Heart left ventricle (tissue), 16 donors: ENCODE measurements around the gene TMEM132D. TPM values are rescaled to one million over a fixed set of nuclear protein-coding genes. Genes with fewer than 3 reads are reported as not detected.

Experiments
- ATAC-seq, 4 donors: fragments of 200-7000 bp; cut with Tn5 transposase; one replicate each; pipeline ENCODE4 v1.9.1; 2020 to 2022; ENCODE audit warnings: moderate library complexity in 4 of 4, mild to moderate bottlenecking in 3 of 4, moderate number of reproducible peaks in 1 of 4
- DNase-seq, 5 donors: peaks; one replicate each; pipeline ENCODE4 v3.0.0-alpha.2; 2020
- H3K27ac ChIP-seq, 12 donors: fragments of 200-600 bp; sonication (generic) in 4 of 12; one replicate each; pipeline versions ENCODE4 v1.5.0 to v1.8.0; 2016 to 2022; ENCODE audit warnings: mild to moderate bottlenecking in 2 of 12
- H3K27me3 ChIP-seq, 9 donors: fragments of 200-600 bp; sonication (generic) in 2 of 9; one replicate each; pipeline versions ENCODE4 v1.5.1 to v1.8.0; 2016 to 2022; ENCODE audit warnings: mild to moderate bottlenecking in 3 of 9
- H3K36me3 ChIP-seq, 9 donors: fragments of 200-600 bp; sonication (generic) in 2 of 9; one replicate each; pipeline versions ENCODE4 v1.5.0 to v1.8.0; 2018 to 2022; ENCODE audit warnings: mild to moderate bottlenecking in 2 of 9
- H3K4me1 ChIP-seq, 12 donors: fragments of 200-600 bp; sonication (generic) in 4 of 12; one replicate each; pipeline versions ENCODE4 v1.5.0 to v1.8.0; 2016 to 2022; ENCODE audit warnings: mild to moderate bottlenecking in 3 of 12
- H3K4me3 ChIP-seq, 12 donors: fragments of 200-600 bp; sonication (generic) in 4 of 12; one replicate each; pipeline versions ENCODE4 v1.5.0 to v1.8.0; 2017 to 2022; ENCODE audit warnings: mild to moderate bottlenecking in 9 of 12, moderate library complexity in 4 of 12
- H3K9me3 ChIP-seq, 12 donors: fragments of 200-600 bp; sonication (generic) in 4 of 12; one replicate each; pipeline versions ENCODE4 v1.5.0 to v1.8.0; 2016 to 2022; ENCODE audit warnings: mild to moderate bottlenecking in 1 of 12
- POLR2A ChIP-seq, 2 donors: fragments of 450-650 bp; IDR thresholded peaks; one replicate each; pipeline ENCODE4 v1.6.1; 2017; ENCODE audit warnings: antibody characterized with exemption in 2 of 2, mild to moderate bottlenecking in 2 of 2, moderate library complexity in 2 of 2
- WGBS, 4 donors: extraction: QIAGEN DNeasy Blood & Tissue Kit in 2 of 4; methylation state at CpG; one replicate each; pipeline versions ENCODE4 v1.1.5 to v1.1.7; 2013 to 2018; 5-methylcytosine and 5-hydroxymethylcytosine counted together
- intact Hi-C, 10 donors: fragments of 100-400 bp; cut with DNase I; formaldehyde crosslinking; loops; one replicate each; pipeline versions ENCODE4 v1.11.1 to v1.14.2; 2022
- polyA plus RNA-seq, 2 donors: library from polyadenylated mRNA; stranded (reverse); fragments of 200-250 nt; gene quantifications; one replicate each; pipeline ENCODE4 v1.2.3, GENCODE V29; 2013
- total RNA-seq, 9 donors: library from RNA; depleted of rRNA in 2 of 9; stranded (reverse); fragments of >200 nt in 2 of 9; fragmentation: NEBNext Ultra II Directional in 3 of 9; extraction: Animal tissue kit (Norgen Biotek cat#: 25700) in 3 of 9; gene quantifications; one replicate each; pipeline versions ENCODE4 v1.1.0 to v1.2.4, GENCODE V29; 2016 to 2023
- TF ChIP-seq, protein P1 (sequence below), 12 donors: fragments of 200-600 bp; sonication (generic) in 4 of 12; IDR thresholded peaks; one replicate each; pipeline versions ENCODE4 v1.5.0 to v1.8.0; 2018 to 2022; ENCODE audit warnings: antibody characterized with exemption in 12 of 12, mild to moderate bottlenecking in 5 of 12
- donor health status: ischemic (EF 13 %, LVEDD 7.1; RV severe dilation, severe dysfunction).
- donor health status: healthy with polysubstance abuse.
- donor health status: DM: no; HTN: yes; CAD: no.
- donor health status: DM: no; HTN: no; CAD: no.
- donor health status: ischemic (EF 25% LVEDD 6.9; RV normal size, moderate dysfunction).
- donor health status: ischemic (EF 25% LVEDD 5.7; RV mildly dilated, moderate dysfunction).
- donor health status: healthy.
- donor health status: DM: yes; HTN: yes; CAD: no.
- donor health status: ischemic (EF 35%, LVEDD 5.7; RV mildly dilated, moderate dysfunction).
- donor health status: nonischemic (EF 11% LVEDD 7.7; RV severe dilation, severe dysfunction).
- donor health status: DM: yes; HTN: yes; CAD: no.
- donor health status: PGD.
- donor health status: ischemic (EF 29% LVEDD 5.4; RV normal size, mild dysfunction).
- donor health status: nonischemic (EF 23%, LVEDD 6.1; RV moderate dilation, normal function).

The TMEM132D gene
- total and polyA plus RNA-seq, 11 donors, result not detected

DNA sequence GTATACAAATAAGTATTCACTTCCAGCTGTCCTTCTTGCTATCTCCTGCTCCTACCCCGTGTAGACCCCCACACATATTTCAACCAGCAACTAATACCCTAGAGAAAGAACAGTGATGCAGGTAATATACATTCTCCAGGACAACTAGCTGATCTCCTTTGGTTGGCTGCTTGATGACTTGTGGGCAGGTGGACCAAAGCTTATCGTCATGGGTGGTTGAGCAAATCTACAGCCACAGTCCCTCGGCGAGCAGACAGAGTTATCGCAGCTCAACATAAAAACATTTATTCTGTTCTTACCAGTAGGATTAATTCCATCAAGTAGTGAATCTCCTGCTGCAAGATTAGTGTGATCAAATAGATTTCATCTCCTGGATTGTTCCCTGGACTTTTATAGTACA, 314.3 kb downstream of the TMEM132D start:
- no peaks in the 10 kb centered on the region for H3K4me1 ChIP-seq
- ATAC-seq (no peak), DNase-seq (no peak)
- no peaks in the 10 kb centered on the region for H3K27me3 ChIP-seq
- H3K9me3 ChIP-seq, result peaks cover 0 to 13% (median 0%) of the 10 kb centered on the region in 12 donors
- intact Hi-C loops, result no loop called here
- 81 to 87% (median 83%) methylated on average over 5 of the region's 5 CpGs for WGBS, 4 donors
- H3K36me3 ChIP-seq, result no peaks in the 10 kb centered on the region
- H3K4me3 ChIP-seq, result no peak overlapping the region
- H3K27ac ChIP-seq, result no peak overlapping the region
- TF ChIP-seq, protein P1, sequence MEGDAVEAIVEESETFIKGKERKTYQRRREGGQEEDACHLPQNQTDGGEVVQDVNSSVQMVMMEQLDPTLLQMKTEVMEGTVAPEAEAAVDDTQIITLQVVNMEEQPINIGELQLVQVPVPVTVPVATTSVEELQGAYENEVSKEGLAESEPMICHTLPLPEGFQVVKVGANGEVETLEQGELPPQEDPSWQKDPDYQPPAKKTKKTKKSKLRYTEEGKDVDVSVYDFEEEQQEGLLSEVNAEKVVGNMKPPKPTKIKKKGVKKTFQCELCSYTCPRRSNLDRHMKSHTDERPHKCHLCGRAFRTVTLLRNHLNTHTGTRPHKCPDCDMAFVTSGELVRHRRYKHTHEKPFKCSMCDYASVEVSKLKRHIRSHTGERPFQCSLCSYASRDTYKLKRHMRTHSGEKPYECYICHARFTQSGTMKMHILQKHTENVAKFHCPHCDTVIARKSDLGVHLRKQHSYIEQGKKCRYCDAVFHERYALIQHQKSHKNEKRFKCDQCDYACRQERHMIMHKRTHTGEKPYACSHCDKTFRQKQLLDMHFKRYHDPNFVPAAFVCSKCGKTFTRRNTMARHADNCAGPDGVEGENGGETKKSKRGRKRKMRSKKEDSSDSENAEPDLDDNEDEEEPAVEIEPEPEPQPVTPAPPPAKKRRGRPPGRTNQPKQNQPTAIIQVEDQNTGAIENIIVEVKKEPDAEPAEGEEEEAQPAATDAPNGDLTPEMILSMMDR (IDR thresholded peaks at IDR 0.05), result no peak
- TF ChIP-seq POLR2A (IDR thresholded peaks at IDR 0.05), result no peak

DNA sequence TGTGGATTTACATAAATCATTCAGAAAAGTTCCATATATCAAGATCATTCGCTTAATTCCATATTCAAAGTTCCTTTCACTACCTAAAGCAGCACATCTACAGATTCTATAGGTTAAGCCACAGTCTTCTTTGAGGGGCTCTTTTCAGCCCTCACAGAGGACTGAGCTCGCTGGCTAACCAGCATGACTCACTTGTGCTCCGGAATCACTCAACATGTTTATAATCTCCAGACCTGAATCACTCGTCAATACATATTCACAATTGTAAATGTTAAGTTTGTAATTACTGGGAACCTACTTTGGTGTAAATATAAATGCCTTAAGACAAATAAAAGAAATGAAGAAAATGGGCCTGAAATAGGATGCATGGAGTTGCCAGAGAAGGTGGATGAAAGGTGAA, 315.7 kb downstream of the TMEM132D start:
- H3K27ac ChIP-seq, result no peak overlapping the region
- H3K4me3 ChIP-seq, result no peak overlapping the region
- WGBS, 4 donors, result 73 to 89% (median 80%) methylated on average over 4 of the region's 4 CpGs
- no peaks in the 10 kb centered on the region for H3K4me1 ChIP-seq
- no peak for DNase-seq
- intact Hi-C loops, result no loop called here
- no peak for ATAC-seq
- no peaks in the 10 kb centered on the region for H3K27me3 ChIP-seq
- no peaks in the 10 kb centered on the region for H3K36me3 ChIP-seq
- TF ChIP-seq, protein P1 (IDR thresholded peaks at IDR 0.05), result no peak
- no peak for TF ChIP-seq POLR2A (IDR thresholded peaks at IDR 0.05)
- H3K9me3 ChIP-seq, result peaks cover 0 to 13% (median 0%) of the 10 kb centered on the region in 12 donors

DNA sequence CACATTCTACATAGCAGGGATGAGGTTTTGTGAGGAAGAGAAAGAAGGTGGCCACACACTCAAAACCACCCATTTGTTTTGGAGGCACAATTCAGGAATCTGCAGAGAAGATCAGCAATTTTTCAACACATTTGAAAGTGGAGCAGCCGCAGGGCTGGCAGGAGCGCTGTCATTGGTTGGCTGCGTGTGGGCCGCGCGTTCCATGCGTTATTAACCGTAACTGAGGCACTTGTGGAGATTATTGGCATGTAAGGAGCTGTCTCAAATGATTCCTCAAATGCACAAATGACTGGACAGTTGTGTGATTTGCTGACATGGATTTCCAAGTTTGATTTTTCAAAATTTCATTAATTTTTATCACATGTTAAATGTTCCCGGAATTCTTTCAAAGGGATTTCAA, 318.5 kb downstream of the TMEM132D start:
- no peak for ATAC-seq
- Histone ChIP-seq H3K9me3 (peaks cover 0 to 13% (median 1%) of the 10 kb centered on the region in 12 donors), H3K36me3 (no peaks in the 10 kb centered on the region), H3K4me1 (no peaks in the 10 kb centered on the region), H3K27ac (no peak overlapping the region), H3K27me3 (no peaks in the 10 kb centered on the region), H3K4me3 (no peak overlapping the region)
- no peak for TF ChIP-seq POLR2A (IDR thresholded peaks at IDR 0.05)
- TF ChIP-seq, protein P1 (IDR thresholded peaks at IDR 0.05), result no peak
- DNase-seq, result no peak
- 84 to 95% (median 91%) methylated on average over 9 of the region's 9 CpGs for WGBS, 4 donors
- intact Hi-C loops, result no loop called here

GRCh38 chr12:129579879-129580278, 323.9 kb downstream of the TMEM132D start:
- no peak for ATAC-seq
- peaks cover 0 to 3% (median 0%) of the 10 kb centered on the region in 12 donors for H3K9me3 ChIP-seq
- TF ChIP-seq POLR2A (IDR thresholded peaks at IDR 0.05), result no peak
- TF ChIP-seq, protein P1 (IDR thresholded peaks at IDR 0.05), result no peak
- no peak overlapping the region for H3K27ac ChIP-seq
- no peaks in the 10 kb centered on the region for H3K27me3 ChIP-seq
- intact Hi-C loops, result no loop called here
- H3K4me3 ChIP-seq, result no peak overlapping the region
- DNase-seq, result no peak
- H3K4me1 ChIP-seq, result no peaks in the 10 kb centered on the region
- 83 to 88% (median 86%) methylated on average over 5 of the region's 5 CpGs for WGBS, 4 donors
- H3K36me3 ChIP-seq, result no peaks in the 10 kb centered on the region
